SK-N-SH (cell line): ENCODE data around the gene COMMD8. TPM values are rescaled to one million over a fixed set of nuclear protein-coding genes. Genes with fewer than 3 reads are reported as not detected.

Experiments used
- CTCF ChIA-PET: fragments of 300-600, 350-600 bp; formaldehyde crosslinking; extraction: SDS; loops from one replicate; lab custom pipeline; 2021; lab: Yijun Ruan, JAX
- POLR2A ChIA-PET: fragments of 350-600 bp; sonication (Branson Sonifier 250); formaldehyde crosslinking; extraction: SDS; loops from one replicate; lab custom pipeline; 2020; ENCODE audit warnings: antibody characterized with exemption, inconsistent platforms; lab: Yijun Ruan, JAX
- DNase-seq: peaks from one replicate; pipeline ENCODE4 v3.0.0; 2012
- H2AFZ ChIP-seq: fragments of 200-600 bp; sonication (generic); 2 replicates; pipeline ENCODE4 v1.8.1; 2016; ENCODE audit warnings: antibody characterized with exemption, mild to moderate bottlenecking, low read depth
- H3F3A ChIP-seq: fragments of 200-600 bp; sonication (generic); replicated peaks from 2 replicates; pipeline ENCODE3; 2016; ENCODE audit warnings: antibody characterized with exemption, mild to moderate bottlenecking; ENCODE audit not compliant: insufficient read depth
- H3K27ac ChIP-seq, 2 experiments: fragments of 200-500 bp in 1 of 2; fragments of 200-600 bp in 1 of 2; sonication (Bioruptor generic) in 1 of 2; sonication (generic), shearing (Covaris generic) in 1 of 2; 2 replicates each; pipeline versions ENCODE4 v1.5.1 to v1.6.1; 2014 to 2016; ENCODE audit warnings: low read depth in 2 of 2, inconsistent platforms in 1 of 2, low read length in 1 of 2, mild to moderate bottlenecking in 1 of 2, mixed read lengths in 1 of 2
- H3K27me3 ChIP-seq: fragments of 200-600 bp; sonication (generic), shearing (Covaris generic); 2 replicates; pipeline ENCODE4 v1.6.1; 2016; ENCODE audit warnings: mixed run types; ENCODE audit not compliant: insufficient read depth
- H3K36me3 ChIP-seq, 2 experiments: fragments of 200-500 bp in 1 of 2; fragments of 200-600 bp in 1 of 2; sonication (Bioruptor generic) in 1 of 2; sonication (generic) in 1 of 2; replicated peaks in 1 of 2; 2 replicates each; pipeline versions ENCODE3 to v1.5.1; 2014 to 2016; ENCODE audit warnings: low read length in 1 of 2, mild to moderate bottlenecking in 1 of 2; ENCODE audit not compliant: insufficient read depth in 2 of 2, control insufficient read depth in 1 of 2
- H3K4me1 ChIP-seq, 2 experiments: fragments of 200-500 bp in 1 of 2; fragments of 200-600 bp in 1 of 2; sonication (Bioruptor generic) in 1 of 2; sonication (generic), shearing (Covaris generic) in 1 of 2; 2 replicates each; pipeline versions ENCODE4 v1.5.1 to v1.6.1; 2014 to 2016; ENCODE audit warnings: low read depth in 1 of 2, low read length in 1 of 2, mixed run types in 1 of 2; ENCODE audit not compliant: insufficient read depth in 2 of 2, control insufficient read depth in 1 of 2
- H3K4me2 ChIP-seq: fragments of 200-600 bp; sonication (generic), shearing (Covaris generic); 2 replicates; pipeline ENCODE4 v1.6.1; 2017; ENCODE audit warnings: mixed run types
- H3K4me3 ChIP-seq, 2 experiments: fragments of 200-500 bp in 1 of 2; fragments of 200-600 bp in 1 of 2; sonication (Bioruptor generic) in 1 of 2; sonication (generic), shearing (Covaris generic) in 1 of 2; 2 replicates each; pipeline versions ENCODE4 v1.5.1 to v1.8.1; 2014 to 2016; ENCODE audit warnings: low read depth in 2 of 2, inconsistent platforms in 1 of 2, low read length in 1 of 2, mild to moderate bottlenecking in 1 of 2, mixed read lengths in 1 of 2, moderate library complexity in 1 of 2
- H3K79me2 ChIP-seq: fragments of 200-600 bp; sonication (generic); 2 replicates; pipeline ENCODE4 v1.8.1; 2017; ENCODE audit warnings: mild to moderate bottlenecking; ENCODE audit not compliant: insufficient read depth
- H3K9ac ChIP-seq: fragments of 200-600 bp; sonication (generic); 2 replicates; pipeline ENCODE4 v1.6.1; 2017; ENCODE audit warnings: mixed run types
- H3K9me2 ChIP-seq: fragments of 200-600 bp; sonication (generic); 2 replicates; pipeline ENCODE4 v1.6.1; 2017; ENCODE audit warnings: mixed run types
- H3K9me3 ChIP-seq: fragments of 200-600 bp; sonication (generic); 2 replicates; pipeline ENCODE4 v1.6.1; 2017; ENCODE audit warnings: mixed run types, mild to moderate bottlenecking, moderate library complexity
- H4K20me1 ChIP-seq: fragments of 200-600 bp; sonication (generic); 2 replicates; pipeline ENCODE4 v1.6.1; 2017; ENCODE audit warnings: mild to moderate bottlenecking, mixed run types; ENCODE audit not compliant: insufficient read depth
- CHD2 ChIP-seq: fragments of 150-350 bp; IDR thresholded peaks from 2 replicates; pipeline ENCODE4 v1.6.1; 2018; ENCODE audit warnings: low read length; ENCODE audit not compliant: partially characterized antibody
- ELF1 ChIP-seq: IDR thresholded peaks from 2 replicates; pipeline ENCODE4 v1.4.0; 2012
- FOSL2 ChIP-seq: IDR thresholded peaks from 2 replicates; pipeline ENCODE4 v1.4.0; 2012; ENCODE audit warnings: low read depth, mild to moderate bottlenecking, moderate library complexity, borderline replicate concordance
- FOXJ3 ChIP-seq: sonication (generic); formaldehyde crosslinking; IDR thresholded peaks from 2 replicates; pipeline ENCODE4 v1.5.1; 2020; ENCODE audit warnings: mild to moderate bottlenecking, missing genetic modification reagents
- FOXM1 ChIP-seq: IDR thresholded peaks from 2 replicates; pipeline ENCODE4 v1.4.0; 2012; ENCODE audit warnings: low read depth, mild to moderate bottlenecking
- GABPA ChIP-seq: IDR thresholded peaks from 2 replicates; pipeline ENCODE4 v1.4.0; 2012; ENCODE audit warnings: low read depth, mild to moderate bottlenecking
- MXI1 ChIP-seq: IDR thresholded peaks from 2 replicates; pipeline ENCODE4 v1.6.1; 2012; ENCODE audit warnings: mild to moderate bottlenecking, low read depth, low read length, improper control_type of control experiment
- NFIC ChIP-seq: IDR thresholded peaks from 2 replicates; pipeline ENCODE4 v1.4.0; 2012; ENCODE audit warnings: borderline replicate concordance
- RAD21 ChIP-seq: IDR thresholded peaks from 2 replicates; pipeline ENCODE4 v1.6.1; 2012; ENCODE audit warnings: mild to moderate bottlenecking, low read length
- SIN3A ChIP-seq: IDR thresholded peaks from 2 replicates; pipeline ENCODE4 v1.6.1; 2012; ENCODE audit warnings: low read depth, mild to moderate bottlenecking, low read length, moderate library complexity, borderline replicate concordance
- TAF1 ChIP-seq: IDR thresholded peaks from 2 replicates; pipeline ENCODE4 v1.6.1; 2012; ENCODE audit warnings: low read depth, mild to moderate bottlenecking, low read length, moderate library complexity, borderline replicate concordance
- TCF12 ChIP-seq: IDR thresholded peaks from 2 replicates; pipeline ENCODE4 v1.4.0; 2012
- TEAD4 ChIP-seq: IDR thresholded peaks from 2 replicates; pipeline ENCODE4 v1.4.0; 2012; ENCODE audit warnings: mild to moderate bottlenecking, borderline replicate concordance; ENCODE audit not compliant: insufficient read depth
- YY1 ChIP-seq: IDR thresholded peaks from 2 replicates; pipeline ENCODE4 v1.4.0; 2012; ENCODE audit warnings: low read depth, mild to moderate bottlenecking
- WGBS: methylation state at CpG from one replicate; pipeline ENCODE4 v1.1.6; 2017; ENCODE audit warnings: low lambda C conversion rate; 5-methylcytosine and 5-hydroxymethylcytosine counted together
- polyA plus RNA-seq, 3 experiments: library from polyadenylated mRNA; depleted of rRNA; stranded (reverse); fragments of >200 nt; gene quantifications; 2 replicates each; pipeline ENCODE4 v1.2.3, GENCODE V29; 2012
- TF ChIP-seq, protein P1 (sequence below): fragments of 150-350 bp; IDR thresholded peaks from 2 replicates; pipeline ENCODE4 v1.6.1; 2016; ENCODE audit warnings: mild to moderate bottlenecking, low read depth, low read length
- TF ChIP-seq, protein P2 (sequence below): IDR thresholded peaks from 2 replicates; pipeline ENCODE4 v1.4.0; 2012; ENCODE audit warnings: low read depth, borderline replicate concordance
- TF ChIP-seq, protein P3 (sequence below): IDR thresholded peaks from 2 replicates; pipeline ENCODE4 v1.6.1; 2012; ENCODE audit warnings: mild to moderate bottlenecking, low read depth, low read length, moderate library complexity

Gene COMMD8
- polyA plus RNA-seq, 1 of the 3 experiments (the other 2 are of a cell fraction): 7.0 TPM

DNA sequence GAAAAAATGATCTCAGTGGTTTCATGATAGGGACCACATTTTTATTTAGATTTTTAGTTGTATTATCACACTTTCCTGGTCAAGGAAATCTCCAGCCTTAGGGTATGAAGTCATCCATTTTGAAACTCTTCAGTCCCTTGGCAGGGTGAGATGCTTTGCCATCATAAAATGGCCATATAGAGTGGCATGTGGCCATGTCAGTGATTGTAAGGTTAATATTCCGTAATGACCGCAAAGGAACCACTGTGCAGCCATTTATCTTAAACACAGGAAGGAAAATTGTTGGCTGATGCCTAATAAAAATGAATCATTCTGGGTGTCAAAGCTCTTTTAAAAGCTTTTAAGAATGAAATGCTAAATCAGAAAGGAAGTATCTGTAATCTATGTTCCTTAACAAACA is 35.6 kb downstream of the COMMD8 start:
- no peak overlapping the region for H3K4me2 ChIP-seq
- WGBS: 82% methylated on average over 2 of the region's 2 CpGs
- TF ChIP-seq FOSL2 (no peak), ELF1 (no peak), CHD2 (no peak), TAF1 (no peak), YY1 (no peak)
- TF ChIP-seq, protein P1, sequence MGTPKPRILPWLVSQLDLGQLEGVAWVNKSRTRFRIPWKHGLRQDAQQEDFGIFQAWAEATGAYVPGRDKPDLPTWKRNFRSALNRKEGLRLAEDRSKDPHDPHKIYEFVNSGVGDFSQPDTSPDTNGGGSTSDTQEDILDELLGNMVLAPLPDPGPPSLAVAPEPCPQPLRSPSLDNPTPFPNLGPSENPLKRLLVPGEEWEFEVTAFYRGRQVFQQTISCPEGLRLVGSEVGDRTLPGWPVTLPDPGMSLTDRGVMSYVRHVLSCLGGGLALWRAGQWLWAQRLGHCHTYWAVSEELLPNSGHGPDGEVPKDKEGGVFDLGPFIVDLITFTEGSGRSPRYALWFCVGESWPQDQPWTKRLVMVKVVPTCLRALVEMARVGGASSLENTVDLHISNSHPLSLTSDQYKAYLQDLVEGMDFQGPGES: no peak
- no peaks in the 10 kb centered on the region for H3F3A ChIP-seq
- no peaks in the 10 kb centered on the region for H3K36me3 ChIP-seq
- ChIA-PET POLR2A (no interaction called here), CTCF (interaction anchor here (0.8 to 0.9 kb wide), 2 partner anchors 14 to 15 kb away, joined by 3 read pairs; no protein-coding TSS in a partner anchor)
- H3K27ac ChIP-seq: no peak overlapping the region
- H3K9me2 ChIP-seq: no peaks in the 10 kb centered on the region
- no peaks in the 10 kb centered on the region; the same call in 1 of the 2 replicates for H3K27me3 ChIP-seq
- H4K20me1 ChIP-seq: no peaks in the 10 kb centered on the region
- no peak overlapping the region for H3K4me3 ChIP-seq
- H3K79me2 ChIP-seq: no peaks in the 10 kb centered on the region
- H2AFZ ChIP-seq: no peak overlapping the region
- no peaks in the 10 kb centered on the region for H3K9me3 ChIP-seq
- DNase-seq: no peak
- H3K9ac ChIP-seq: no peak overlapping the region
- no peaks in the 10 kb centered on the region for H3K4me1 ChIP-seq

DNA sequence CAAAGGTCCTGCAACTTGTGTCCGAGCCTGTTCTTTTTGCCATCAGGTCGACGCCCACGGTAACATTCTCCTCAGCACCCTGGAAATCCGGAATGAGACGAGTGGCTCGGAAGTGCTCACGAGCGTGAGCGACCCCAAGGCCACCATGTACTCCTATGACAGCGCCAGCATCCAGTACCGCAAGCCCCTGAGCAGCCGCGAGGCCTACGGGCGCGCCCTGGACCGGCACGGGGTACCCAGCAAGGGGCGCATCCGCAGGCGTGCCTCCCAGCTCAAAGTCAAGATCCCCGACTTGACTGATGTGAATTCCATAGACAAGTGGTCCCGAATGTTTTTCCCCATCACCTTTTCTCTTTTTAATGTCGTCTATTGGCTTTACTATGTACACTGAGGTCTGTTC is 37.9 kb downstream of the COMMD8 start:
- WGBS: 76% methylated on average over 18 of the region's 25 CpGs
- Histone ChIP-seq H3K4me1 (no peaks in the 10 kb centered on the region), H3K79me2 (no peaks in the 10 kb centered on the region), H3K9me2 (no peaks in the 10 kb centered on the region), H3K27me3 (no peaks in the 10 kb centered on the region; the same call in 1 of the 2 replicates), H3K4me3 (no peak overlapping the region), H2AFZ (no peak overlapping the region), H3F3A (no peaks in the 10 kb centered on the region), H3K36me3 (no peaks in the 10 kb centered on the region), H3K4me2 (no peak overlapping the region), H3K9me3 (no peaks in the 10 kb centered on the region), H3K9ac (no peak overlapping the region), H3K27ac (no peak overlapping the region), H4K20me1 (no peaks in the 10 kb centered on the region)
- no peak for DNase-seq
- POLR2A ChIA-PET: no interaction called here
- TF ChIP-seq MXI1 (no peak), RAD21 (no peak), NFIC (no peak), TAF1 (no peak), YY1 (no peak), SIN3A (no peak), TEAD4 (no peak), FOXM1 (no peak), FOXJ3 (CRISPR knock-in tag) (no peak), GABPA (no peak), TCF12 (no peak)
- TF ChIP-seq, protein P2, sequence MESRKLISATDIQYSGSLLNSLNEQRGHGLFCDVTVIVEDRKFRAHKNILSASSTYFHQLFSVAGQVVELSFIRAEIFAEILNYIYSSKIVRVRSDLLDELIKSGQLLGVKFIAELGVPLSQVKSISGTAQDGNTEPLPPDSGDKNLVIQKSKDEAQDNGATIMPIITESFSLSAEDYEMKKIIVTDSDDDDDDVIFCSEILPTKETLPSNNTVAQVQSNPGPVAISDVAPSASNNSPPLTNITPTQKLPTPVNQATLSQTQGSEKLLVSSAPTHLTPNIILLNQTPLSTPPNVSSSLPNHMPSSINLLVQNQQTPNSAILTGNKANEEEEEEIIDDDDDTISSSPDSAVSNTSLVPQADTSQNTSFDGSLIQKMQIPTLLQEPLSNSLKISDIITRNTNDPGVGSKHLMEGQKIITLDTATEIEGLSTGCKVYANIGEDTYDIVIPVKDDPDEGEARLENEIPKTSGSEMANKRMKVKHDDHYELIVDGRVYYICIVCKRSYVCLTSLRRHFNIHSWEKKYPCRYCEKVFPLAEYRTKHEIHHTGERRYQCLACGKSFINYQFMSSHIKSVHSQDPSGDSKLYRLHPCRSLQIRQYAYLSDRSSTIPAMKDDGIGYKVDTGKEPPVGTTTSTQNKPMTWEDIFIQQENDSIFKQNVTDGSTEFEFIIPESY: no peak
- TF ChIP-seq, protein P3, sequence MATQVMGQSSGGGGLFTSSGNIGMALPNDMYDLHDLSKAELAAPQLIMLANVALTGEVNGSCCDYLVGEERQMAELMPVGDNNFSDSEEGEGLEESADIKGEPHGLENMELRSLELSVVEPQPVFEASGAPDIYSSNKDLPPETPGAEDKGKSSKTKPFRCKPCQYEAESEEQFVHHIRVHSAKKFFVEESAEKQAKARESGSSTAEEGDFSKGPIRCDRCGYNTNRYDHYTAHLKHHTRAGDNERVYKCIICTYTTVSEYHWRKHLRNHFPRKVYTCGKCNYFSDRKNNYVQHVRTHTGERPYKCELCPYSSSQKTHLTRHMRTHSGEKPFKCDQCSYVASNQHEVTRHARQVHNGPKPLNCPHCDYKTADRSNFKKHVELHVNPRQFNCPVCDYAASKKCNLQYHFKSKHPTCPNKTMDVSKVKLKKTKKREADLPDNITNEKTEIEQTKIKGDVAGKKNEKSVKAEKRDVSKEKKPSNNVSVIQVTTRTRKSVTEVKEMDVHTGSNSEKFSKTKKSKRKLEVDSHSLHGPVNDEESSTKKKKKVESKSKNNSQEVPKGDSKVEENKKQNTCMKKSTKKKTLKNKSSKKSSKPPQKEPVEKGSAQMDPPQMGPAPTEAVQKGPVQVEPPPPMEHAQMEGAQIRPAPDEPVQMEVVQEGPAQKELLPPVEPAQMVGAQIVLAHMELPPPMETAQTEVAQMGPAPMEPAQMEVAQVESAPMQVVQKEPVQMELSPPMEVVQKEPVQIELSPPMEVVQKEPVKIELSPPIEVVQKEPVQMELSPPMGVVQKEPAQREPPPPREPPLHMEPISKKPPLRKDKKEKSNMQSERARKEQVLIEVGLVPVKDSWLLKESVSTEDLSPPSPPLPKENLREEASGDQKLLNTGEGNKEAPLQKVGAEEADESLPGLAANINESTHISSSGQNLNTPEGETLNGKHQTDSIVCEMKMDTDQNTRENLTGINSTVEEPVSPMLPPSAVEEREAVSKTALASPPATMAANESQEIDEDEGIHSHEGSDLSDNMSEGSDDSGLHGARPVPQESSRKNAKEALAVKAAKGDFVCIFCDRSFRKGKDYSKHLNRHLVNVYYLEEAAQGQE: no peak
- CTCF ChIA-PET: interaction anchor here (0.9 kb wide), 1 partner anchor 42 kb away, joined by 3 read pairs; no protein-coding TSS in a partner anchor
